ENCODE data around the gene MMP14.

DNA sequence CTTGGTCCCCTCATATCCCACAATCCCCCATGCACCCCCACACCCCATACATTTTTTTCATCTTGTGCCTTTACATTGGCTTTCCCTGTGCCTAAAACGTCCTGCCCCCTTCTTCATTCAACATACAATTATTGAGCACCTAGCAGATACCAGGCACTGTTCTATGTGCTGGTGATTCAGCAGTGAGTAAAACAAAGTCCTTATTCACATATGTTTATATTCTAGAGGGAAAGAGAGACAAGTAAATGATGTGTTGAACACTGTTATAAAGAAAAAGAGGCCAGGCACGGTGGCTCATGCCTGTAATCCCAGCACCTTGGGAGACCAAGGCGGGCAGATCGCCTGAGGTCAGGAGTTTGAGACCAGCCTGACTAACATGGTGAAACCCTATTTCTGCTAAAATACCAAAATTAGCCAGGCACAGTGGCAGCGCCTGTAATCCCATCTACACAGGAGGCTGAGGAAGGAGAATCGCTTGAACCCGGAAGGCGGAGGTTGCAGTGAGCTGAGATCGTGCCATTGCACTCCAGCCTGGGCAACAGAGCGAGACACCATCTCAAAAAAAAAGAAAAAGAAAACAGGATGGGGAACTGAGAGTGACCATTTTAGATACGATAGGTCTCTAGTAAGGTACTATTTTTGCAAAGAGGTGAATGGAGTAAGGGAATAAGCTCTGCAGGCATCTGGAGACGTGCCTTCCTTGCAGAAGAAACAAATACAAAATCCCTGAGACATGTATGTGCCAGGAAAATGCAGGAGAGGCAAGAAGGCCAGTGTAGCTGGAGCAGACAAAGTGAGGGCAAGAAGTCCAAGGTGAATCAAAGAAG lies 33.3 kb upstream of the MMP14 start:
- TF ChIP-seq CTCF (conservative IDR thresholded peaks at IDR 0.05) (no peak), ZFX (IDR thresholded peaks at IDR 0.05) (no peak)

Data from C4-2B (cell line).